GM19025 (cell line): ENCODE data around the gene CYB5R3.

Source experiments
- ATAC-seq: cut with Tn5 transposase; IDR thresholded peaks from one replicate; pipeline ENCODE4 v1.9.1; 2021; ENCODE audit warnings: mild to moderate bottlenecking, low read depth, moderate library complexity; ENCODE audit not compliant: unreplicated experiment

The CYB5R3 gene

GRCh38 chr22:42646569-42647525 is 2.3 kb downstream of the CYB5R3 start:
- ATAC-seq = no peak

GRCh38 chr22:42645938-42646568 is 3.1 kb downstream of the CYB5R3 start:
- ATAC-seq = no peak

- no peak for ATAC-seq
Measured at GRCh38 chr22:42645341-42645937, 3.8 kb downstream of the CYB5R3 start.

GRCh38 chr22:42644422-42645340 is 4.5 kb downstream of the CYB5R3 start:
- no peak for ATAC-seq

GRCh38 chr22:42643634-42644421 is 5.4 kb downstream of the CYB5R3 start:
- no peak for ATAC-seq

- ATAC-seq = no peak
Measured at GRCh38 chr22:42642806-42643633, 6.2 kb downstream of the CYB5R3 start.

- no peak for ATAC-seq
Measured at GRCh38 chr22:42641801-42642413, 7.3 kb downstream of the CYB5R3 start.

- no peak for ATAC-seq
Measured at GRCh38 chr22:42639541-42640241, 9.5 kb downstream of the CYB5R3 start.

GRCh38 chr22:42637555-42637954 is 11.6 kb downstream of the CYB5R3 start:
- no peak for ATAC-seq

GRCh38 chr22:42636506-42636905 is 12.7 kb downstream of the CYB5R3 start:
- ATAC-seq = no peak

- ATAC-seq = no peak
Measured at GRCh38 chr22:42635531-42635930, 13.7 kb downstream of the CYB5R3 start.

- ATAC-seq = no peak
Measured at GRCh38 chr22:42633013-42633412, 16.2 kb downstream of the CYB5R3 start.

GRCh38 chr22:42632096-42632495 is 17.1 kb downstream of the CYB5R3 start:
- no peak for ATAC-seq

- no peak for ATAC-seq
Measured at GRCh38 chr22:42630901-42631602, 18.1 kb downstream of the CYB5R3 start.

- no peak for ATAC-seq
Measured at GRCh38 chr22:42630211-42630610, 19.0 kb downstream of the CYB5R3 start.

GRCh38 chr22:42627981-42628380 is 21.2 kb downstream of the CYB5R3 start:
- ATAC-seq = no peak
